ENCODE measurements around the gene SMCO1.
"Not testable (repeated sequence)": the region's sequence is repeated elsewhere in the genome, so short reads cannot be mapped to it uniquely, and the experiment has no call there.

The SMCO1 gene

DNA sequence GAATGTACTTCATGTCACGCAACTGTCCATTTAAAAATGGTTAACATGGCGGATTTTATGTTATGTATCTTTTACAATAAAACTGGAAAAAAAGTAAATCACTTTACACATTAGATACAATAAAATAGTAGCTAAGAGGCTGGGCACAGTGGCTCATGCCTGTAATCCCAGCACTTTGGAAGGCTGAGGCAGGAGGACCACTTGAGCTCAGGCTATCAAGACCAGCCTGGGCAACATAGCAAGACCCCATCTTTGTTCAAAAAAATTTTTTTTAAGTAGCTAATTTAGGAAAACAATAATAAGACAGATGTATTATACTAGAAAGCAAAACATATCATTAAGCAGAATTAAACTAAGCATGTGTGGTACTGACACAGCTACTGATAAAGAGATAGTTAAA is 23.1 kb downstream of the SMCO1 start:
- no peak for DNase-seq (ENCODE audit: low read depth)

DNA sequence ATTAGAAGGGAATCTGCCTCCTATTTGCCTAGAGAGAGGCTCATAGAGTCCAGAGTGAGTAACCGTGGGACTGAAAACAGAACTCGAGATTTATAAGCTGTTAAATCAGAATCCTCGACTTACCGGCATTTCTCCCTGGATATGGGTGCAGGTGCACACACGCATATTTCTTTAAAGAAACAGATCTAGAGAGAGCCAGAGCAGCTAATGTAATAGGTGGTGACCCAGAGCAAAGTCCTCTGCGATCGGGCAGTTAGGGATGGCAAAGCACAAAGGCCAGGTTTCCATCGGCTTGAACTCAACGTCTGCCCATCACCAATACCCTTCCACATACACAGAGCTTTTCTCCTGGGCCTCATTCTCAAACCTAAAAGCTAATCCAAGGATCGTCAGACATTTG is 25.4 kb downstream of the SMCO1 start:
- no peak for DNase-seq (ENCODE audit: low read depth)

DNA sequence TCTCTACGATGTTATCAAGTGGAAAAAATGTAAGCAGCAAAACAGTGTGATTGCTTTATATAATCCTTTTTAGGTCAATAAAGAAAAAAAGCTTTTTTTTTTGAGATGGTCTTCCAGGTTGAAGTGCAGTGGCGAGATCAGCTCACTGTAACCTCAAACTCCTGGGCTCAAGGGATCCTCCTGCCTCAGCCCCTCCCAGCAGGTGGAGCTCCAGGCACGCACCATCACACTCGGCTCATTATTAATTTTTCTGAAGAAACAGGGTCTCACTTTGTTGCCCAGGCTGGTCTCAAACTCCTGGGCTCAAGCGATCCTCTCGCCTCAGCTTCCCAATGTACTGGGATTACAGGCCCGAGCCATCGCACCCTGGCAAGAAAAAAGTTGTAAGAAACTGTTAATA is 28.9 kb downstream of the SMCO1 start:
- no peak for DNase-seq (ENCODE audit: low read depth)

DNA sequence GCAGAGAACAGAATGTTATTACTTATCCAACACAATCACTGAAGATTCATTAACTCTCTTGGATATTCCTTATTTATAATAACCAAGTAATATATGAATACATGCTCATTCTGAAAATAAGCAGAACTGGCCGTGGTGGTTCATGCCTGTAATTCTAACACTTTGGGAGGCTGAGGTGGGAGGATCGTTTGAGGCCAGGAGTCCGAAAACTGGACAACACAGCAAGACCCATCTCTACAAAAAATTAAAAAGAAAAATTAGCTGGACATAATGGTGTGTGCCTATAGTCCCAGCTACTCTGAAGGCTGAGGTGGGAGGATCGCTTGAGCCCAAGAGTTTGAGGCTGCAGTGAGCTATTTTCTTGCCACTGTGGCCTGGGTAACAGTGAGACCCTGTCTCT is 37.5 kb downstream of the SMCO1 start:
- no peak for DNase-seq (ENCODE audit: low read depth)

DNA sequence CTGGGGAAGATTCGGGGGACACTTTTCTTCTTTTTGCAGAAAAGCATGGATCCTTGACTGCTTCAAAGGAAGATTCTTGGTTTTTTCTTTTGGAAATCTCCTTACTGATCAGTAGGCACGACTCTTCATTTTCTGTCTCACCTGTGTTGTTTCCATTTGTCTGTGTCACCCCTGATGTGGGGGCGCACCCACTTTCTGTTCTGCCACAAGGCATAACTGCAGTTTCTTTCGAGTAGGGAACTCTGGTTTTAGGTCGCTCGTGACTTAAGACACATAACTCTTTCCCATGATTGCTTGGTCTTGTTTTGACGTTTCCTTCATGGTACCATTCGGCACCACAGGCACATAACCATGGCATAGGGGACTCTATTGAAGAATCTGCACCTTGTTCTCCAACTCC is 42.9 kb downstream of the SMCO1 start:
- DNase-seq (ENCODE audit: low read depth) = no peak

DNA sequence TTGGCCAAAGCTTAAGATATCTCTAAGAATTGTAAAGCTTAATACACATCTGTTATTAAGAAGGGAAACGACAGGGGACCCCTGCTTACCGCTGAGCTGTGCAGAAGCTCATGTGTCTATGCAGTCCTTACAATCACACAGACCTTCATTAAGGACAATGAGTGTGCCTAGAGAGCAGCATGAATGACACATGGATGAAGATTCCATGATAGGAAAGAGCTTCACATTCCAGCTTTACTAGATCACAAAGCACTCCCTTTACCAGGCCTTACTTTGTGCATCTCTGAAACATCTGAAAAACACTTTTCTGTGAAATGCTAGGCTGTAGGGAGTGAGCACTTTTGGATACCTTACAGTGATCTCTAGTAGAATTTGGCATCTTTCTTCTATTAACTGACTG is 43.6 kb downstream of the SMCO1 start:
- DNase-seq (ENCODE audit: low read depth) = no peak

DNA sequence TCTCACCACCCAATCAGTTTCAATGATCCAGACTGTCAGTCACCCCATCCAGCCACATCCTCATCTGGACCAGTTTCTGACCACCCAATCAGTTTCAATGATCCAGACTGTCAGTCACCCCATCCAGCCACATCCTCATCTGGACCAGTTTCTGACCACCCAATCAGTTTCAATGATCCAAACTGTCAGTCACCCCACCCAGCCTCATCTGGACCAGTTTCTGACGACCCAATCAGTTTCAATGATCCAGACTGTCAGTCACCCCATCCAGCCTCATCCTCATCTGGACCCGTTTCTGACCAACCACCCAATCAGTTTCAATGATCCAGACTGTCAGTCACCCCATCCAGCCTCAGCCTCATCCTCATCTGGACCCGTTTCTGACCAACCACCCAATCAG is 45.0 kb downstream of the SMCO1 start:
- not testable (repeated sequence) for DNase-seq (ENCODE audit: low read depth)

DNA sequence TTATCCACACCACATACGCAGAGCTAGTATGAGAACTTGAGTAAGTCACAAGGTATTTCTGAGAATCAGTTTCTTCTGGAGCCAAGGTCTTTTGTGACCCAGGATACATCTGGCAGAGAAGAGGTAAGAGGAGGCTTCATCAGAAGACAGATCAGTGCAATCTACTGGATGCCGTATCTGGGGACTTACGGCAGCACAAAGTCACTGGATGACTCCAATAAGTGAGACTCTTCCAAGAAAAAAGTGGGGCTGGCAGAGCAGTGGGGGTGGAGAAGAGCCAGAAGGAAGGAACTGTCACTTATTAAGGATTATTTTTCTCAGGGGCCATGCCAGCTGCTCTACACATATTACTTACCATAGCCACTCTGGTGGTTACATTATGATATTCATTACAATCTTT is 51.3 kb downstream of the SMCO1 start:
- DNase-seq (ENCODE audit: low read depth) = no peak

DNA sequence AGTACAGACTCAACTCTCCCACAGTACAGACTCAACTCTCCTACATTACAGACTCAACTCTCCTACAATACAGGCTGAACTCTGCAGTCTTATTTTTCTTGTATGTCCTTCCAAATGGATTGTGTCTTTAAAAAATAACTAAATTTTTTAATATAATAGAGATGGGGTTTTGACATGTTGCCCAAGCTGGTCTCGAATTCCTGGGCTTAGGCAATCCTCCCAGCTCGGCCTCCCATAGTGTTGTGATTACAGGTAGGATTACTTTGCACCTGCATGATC is 51.7 kb downstream of the SMCO1 start:
- DNase-seq (ENCODE audit: low read depth) = no peak

DNA sequence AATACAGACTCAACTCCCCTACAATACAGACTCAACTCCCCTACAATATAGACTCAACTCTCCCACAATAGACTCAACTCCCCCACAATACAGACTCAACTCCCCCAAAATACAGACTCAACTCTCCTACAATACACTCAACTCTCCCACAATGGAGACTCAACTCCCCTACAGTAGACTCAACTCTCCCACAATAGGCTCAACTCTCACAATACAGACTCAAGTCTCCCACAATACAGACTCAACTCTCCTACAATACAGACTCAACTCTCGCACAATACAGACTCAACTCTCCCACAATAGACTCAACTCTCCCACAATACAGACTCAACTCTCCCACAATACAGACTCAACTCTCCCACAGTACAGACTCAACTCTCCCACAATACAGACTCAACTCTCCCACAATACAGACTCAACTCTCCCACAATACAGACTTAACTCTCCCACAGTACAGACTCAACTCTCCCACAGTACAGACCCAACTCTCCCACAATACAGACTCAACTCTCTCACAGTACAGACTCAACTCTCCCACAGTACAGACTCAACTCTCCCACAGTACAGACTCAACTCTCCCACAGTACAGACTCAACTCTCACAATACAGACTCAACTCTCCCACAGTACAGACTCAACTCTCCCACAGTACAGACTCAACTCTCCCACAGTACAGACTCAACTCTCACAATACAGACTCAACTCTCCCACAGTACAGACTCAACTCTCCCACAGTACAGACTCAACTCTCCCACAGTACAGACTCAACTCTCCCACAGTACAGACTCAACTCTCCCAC is 52.3 kb downstream of the SMCO1 start:
- DNase-seq (ENCODE audit: low read depth) = not testable (repeated sequence)

DNA sequence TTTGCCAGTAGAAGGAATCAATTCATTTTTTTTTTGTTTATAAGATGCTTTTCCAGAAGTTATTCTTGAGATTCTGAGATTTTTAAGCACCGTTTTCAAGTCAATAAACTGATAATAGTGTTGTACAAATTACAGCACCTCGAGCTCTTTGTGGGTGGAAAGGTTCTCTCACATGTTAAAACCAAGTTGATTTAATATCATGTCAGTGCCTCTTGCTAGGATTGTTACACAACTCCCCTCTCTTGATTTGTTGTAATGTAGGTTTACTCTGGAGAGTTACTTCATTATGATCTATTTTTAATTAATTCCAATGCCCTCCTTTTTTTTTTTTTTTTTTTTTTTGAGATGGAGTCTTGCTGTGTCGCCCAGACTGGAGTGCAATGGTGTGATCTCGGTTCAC is 57.1 kb downstream of the SMCO1 start:
- no peak for DNase-seq (ENCODE audit: low read depth)

DNA sequence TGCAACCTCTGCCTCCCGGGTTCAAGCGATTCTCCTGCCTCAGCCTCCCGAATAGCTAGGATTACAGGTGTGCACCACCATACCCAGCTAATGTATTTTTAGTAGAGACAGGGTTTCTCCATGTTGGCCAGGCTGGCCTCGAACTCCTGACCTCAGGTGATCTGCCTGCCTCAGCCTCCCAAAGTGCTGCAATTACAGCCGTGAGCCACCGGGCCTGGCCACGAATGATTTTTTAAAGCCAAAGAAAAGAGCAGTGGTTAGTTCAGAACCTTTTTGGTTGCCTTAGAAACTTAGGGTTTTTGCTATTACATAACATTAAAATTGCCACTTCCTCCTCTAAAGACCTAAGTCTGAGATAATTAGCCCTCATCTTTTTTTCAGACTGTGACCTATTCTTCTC is 57.7 kb downstream of the SMCO1 start:
- DNase-seq (ENCODE audit: low read depth) = not testable (repeated sequence)

Measured in stimulated activated CD8-positive, alpha-beta memory T cell treated with anti-CD3 and anti-CD28 coated beads, Interleukin-15, amount 100 ng/mL, for 1 hour (primary cell).